GM23338 (cell line): ENCODE measurements around the gene PACS2. TPM values are rescaled to one million over a fixed set of nuclear protein-coding genes. Genes with fewer than 3 reads are reported as not detected.

Experiments used
- ATAC-seq: fragments of 200-7000 bp; cut with Tn5 transposase; 3 replicates; pipeline ENCODE4 v1.9.1; 2020
- DNase-seq: peaks from one replicate; pipeline ENCODE4 v3.0.0-alpha.2; 2015; ENCODE audit warnings: low spot score
- H2AFZ ChIP-seq: fragments of 200-600 bp; sonication (generic); 2 replicates; pipeline ENCODE4 v1.8.0; 2016; ENCODE audit warnings: antibody characterized with exemption, mild to moderate bottlenecking, moderate library complexity
- H3F3A ChIP-seq: fragments of 200-600 bp; sonication (generic); replicated peaks from 2 replicates; pipeline ENCODE4 v1.8.0; 2017; ENCODE audit warnings: antibody characterized with exemption, mixed run types, low read depth
- H3K27ac ChIP-seq: fragments of 200-600 bp; sonication (generic); 2 replicates; pipeline ENCODE4 v1.6.1; 2016; ENCODE audit warnings: low read depth
- H3K27me3 ChIP-seq: fragments of 200-600 bp; sonication (generic); 2 replicates; pipeline ENCODE4 v1.8.0; 2016; ENCODE audit warnings: mild to moderate bottlenecking, mixed run types, moderate library complexity; ENCODE audit not compliant: insufficient read depth
- H3K36me3 ChIP-seq: fragments of 200-600 bp; sonication (generic); 2 replicates; pipeline ENCODE4 v1.8.0; 2016; ENCODE audit warnings: mild to moderate bottlenecking; ENCODE audit not compliant: insufficient read depth
- H3K4me1 ChIP-seq: fragments of 200-600 bp; sonication (generic); 2 replicates; pipeline ENCODE4 v1.8.0; 2016; ENCODE audit warnings: mild to moderate bottlenecking, moderate library complexity; ENCODE audit not compliant: insufficient read depth
- H3K4me2 ChIP-seq: fragments of 200-600 bp; sonication (generic); 2 replicates; pipeline ENCODE4 v1.7.1; 2017; ENCODE audit warnings: mixed run types
- H3K4me3 ChIP-seq: fragments of 200-600 bp; sonication (generic); 2 replicates; pipeline ENCODE4 v1.6.1; 2016; ENCODE audit warnings: mixed run types
- H3K79me2 ChIP-seq: fragments of 200-600 bp; sonication (generic); replicated peaks from 2 replicates; pipeline ENCODE4 v1.8.0; 2017; ENCODE audit warnings: mild to moderate bottlenecking; ENCODE audit not compliant: insufficient read depth
- H3K9me2 ChIP-seq: fragments of 200-600 bp; sonication (generic); 2 replicates; pipeline ENCODE4 v1.8.0; 2017; ENCODE audit not compliant: insufficient read depth
- H4K20me1 ChIP-seq: fragments of 200-600 bp; sonication (generic); replicated peaks from 2 replicates; pipeline ENCODE4 v1.8.0; 2017; ENCODE audit warnings: mild to moderate bottlenecking; ENCODE audit not compliant: insufficient read depth
- H3K27ac Mint-ChIP-seq: 2 replicates; pipeline ENCODE4 v1.8.0; 2020; ENCODE audit warnings: inconsistent platforms, mild to moderate bottlenecking, moderate library complexity, mixed read lengths
- H3K27me3 Mint-ChIP-seq: 3 replicates; pipeline ENCODE4 v1.8.0; 2022; ENCODE audit warnings: low read depth, mild to moderate bottlenecking, moderate library complexity, mixed read lengths, inconsistent platforms; ENCODE audit not compliant: insufficient read depth, poor library complexity
- H3K36me3 Mint-ChIP-seq: 3 replicates; pipeline ENCODE4 v1.8.0; 2021; ENCODE audit warnings: low read depth, mild to moderate bottlenecking, inconsistent platforms, moderate library complexity, mixed read lengths
- H3K4me1 Mint-ChIP-seq: 3 replicates; pipeline ENCODE4 v1.8.0; 2020; ENCODE audit warnings: mild to moderate bottlenecking, inconsistent platforms, mixed read lengths
- H3K4me3 Mint-ChIP-seq: 3 replicates; pipeline ENCODE4 v1.8.0; 2021; ENCODE audit warnings: moderate library complexity, mild to moderate bottlenecking, inconsistent platforms, mixed read lengths
- H3K9me3 Mint-ChIP-seq: 3 replicates; pipeline ENCODE4 v1.8.0; 2020; ENCODE audit warnings: moderate library complexity, mild to moderate bottlenecking, inconsistent platforms, mixed read lengths
- CREB1 ChIP-seq: fragments of 250-450 bp; sonication (Bioruptor Pico); IDR thresholded peaks from 2 replicates; pipeline ENCODE4 v1.5.0; 2020; ENCODE audit warnings: low read depth, mild to moderate bottlenecking, moderate library complexity
- CTCF ChIP-seq, 2 experiments: fragments of 200-600 bp in 1 of 2; sonication (generic) in 1 of 2; conservative IDR thresholded peaks; 2 replicates each; pipeline versions ENCODE4 v1.5.1 to v1.6.1; 2016 to 2017; ENCODE audit warnings: antibody characterized with exemption in 2 of 2, low read depth in 2 of 2, mild to moderate bottlenecking in 2 of 2, moderate library complexity in 1 of 2
- EZH2 ChIP-seq: fragments of 200-600 bp; sonication (generic); IDR thresholded peaks from one replicate; pipeline ENCODE4 v1.8.0; 2017; ENCODE audit warnings: antibody characterized with exemption, mild to moderate bottlenecking, low read depth; ENCODE audit not compliant: unreplicated experiment
- EZH2phosphoT487 ChIP-seq: fragments of 200-600 bp; sonication (generic); IDR thresholded peaks from one replicate; pipeline ENCODE4 v1.8.1; 2018; ENCODE audit warnings: antibody characterized with exemption; ENCODE audit not compliant: unreplicated experiment
- JUNB ChIP-seq: IDR thresholded peaks from one replicate; pipeline ENCODE4 v1.6.1; 2016; ENCODE audit warnings: antibody characterized with exemption; ENCODE audit not compliant: unreplicated experiment
- NANOG ChIP-seq: IDR thresholded peaks from 2 replicates; pipeline ENCODE4 v1.6.1; 2016; ENCODE audit warnings: antibody characterized with exemption, borderline replicate concordance
- POLR2AphosphoS5 ChIP-seq: IDR thresholded peaks from 2 replicates; pipeline ENCODE4 v1.6.1; 2016; ENCODE audit warnings: antibody characterized with exemption, low read depth
- REST ChIP-seq: IDR thresholded peaks from one replicate; pipeline ENCODE4 v1.6.1; 2018; ENCODE audit warnings: antibody characterized with exemption; ENCODE audit not compliant: unreplicated experiment
- STAT1 ChIP-seq: IDR thresholded peaks from one replicate; pipeline ENCODE4 v1.6.1; 2016; ENCODE audit warnings: antibody characterized with exemption; ENCODE audit not compliant: unreplicated experiment
- polyA plus RNA-seq: library from polyadenylated mRNA; unstranded; fragments of >200 nt; fragmentation: Nextera tagmentation; extraction: Ambion mirVana; gene quantifications from 2 replicates; pipeline ENCODE4 v1.2.1, GENCODE V29; 2016
- total RNA-seq: library from RNA; depleted of rRNA; stranded (reverse); fragments of >200 nt; shearing (Covaris generic); gene quantifications from 2 replicates; pipeline ENCODE4 v1.2.3, GENCODE V29; 2014

Gene PACS2
- total and polyA plus RNA-seq, 2 experiments from 2014 or later, result 22.5 to 79.0 TPM

DNA sequence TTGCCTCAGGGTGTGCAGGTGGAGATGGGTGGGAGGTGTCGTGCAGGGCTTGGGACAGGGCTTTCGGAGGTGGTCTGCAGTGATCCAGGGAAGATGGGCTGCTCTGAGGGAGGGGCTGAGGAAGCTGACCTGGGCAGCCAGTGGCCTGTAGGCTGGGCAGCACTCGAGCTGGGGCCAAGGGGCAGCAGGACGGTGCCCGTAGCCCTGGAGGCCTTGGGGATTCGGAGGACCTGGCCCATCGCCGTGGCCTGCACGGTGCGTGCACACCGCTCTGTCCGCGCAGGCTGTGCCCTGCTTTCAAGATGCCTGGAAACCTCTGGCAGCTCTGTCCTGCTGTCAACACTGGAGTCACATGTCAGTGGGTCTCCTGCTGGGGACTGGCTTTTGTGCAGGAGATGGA, 9.1 kb downstream of the PACS2 start (continued):
- TF ChIP-seq CTCF (conservative IDR thresholded peaks at IDR 0.05; ENCODE audit: low read depth in 2 of 2), result no peak
- no peak for TF ChIP-seq EZH2
- no peak for TF ChIP-seq JUNB
- no peak for TF ChIP-seq CREB1
- TF ChIP-seq STAT1, result no peak
- TF ChIP-seq POLR2AphosphoS5, result no peak

GRCh38 chr14:105324080-105324778, 9.7 kb downstream of the PACS2 start:
- peaks cover 26% of the 10 kb centered on the region; the same call in 1 of the 2 replicates for H3K4me1 ChIP-seq
- no peak overlapping the region for H2AFZ ChIP-seq
- Mint-ChIP-seq H3K36me3 (peaks cover 5% of the 10 kb centered on the region; the same call in 2 of the 3 replicates), H3K4me1 (peaks cover 58% of the 10 kb centered on the region), H3K9me3 (no peaks in the 10 kb centered on the region; the same call in 2 of the 3 replicates), H3K27ac (peak overlapping the region; percentile 80), H3K4me3 (no peak overlapping the region; the same call in 2 of the 3 replicates), H3K27me3 (peaks cover 21% of the 10 kb centered on the region)
- H3K27me3 ChIP-seq, result no peaks in the 10 kb centered on the region
- no peaks in the 10 kb centered on the region for H3K9me2 ChIP-seq
- H3K36me3 ChIP-seq, result no peaks in the 10 kb centered on the region
- H4K20me1 ChIP-seq, result peaks cover 58% of the 10 kb centered on the region; the same call in 1 of the 2 replicates
- peaks cover 94% of the 10 kb centered on the region for H3K79me2 ChIP-seq
- peak; percentile 34 for DNase-seq
- H3K27ac ChIP-seq, result no peak overlapping the region
- H3K4me2 ChIP-seq, result no peak overlapping the region; the same call in 1 of the 2 replicates
- peak; percentile 21 for ATAC-seq
- no peak for TF ChIP-seq STAT1
- H3K4me3 ChIP-seq, result no peak overlapping the region
- no peaks in the 10 kb centered on the region for H3F3A ChIP-seq

DNA sequence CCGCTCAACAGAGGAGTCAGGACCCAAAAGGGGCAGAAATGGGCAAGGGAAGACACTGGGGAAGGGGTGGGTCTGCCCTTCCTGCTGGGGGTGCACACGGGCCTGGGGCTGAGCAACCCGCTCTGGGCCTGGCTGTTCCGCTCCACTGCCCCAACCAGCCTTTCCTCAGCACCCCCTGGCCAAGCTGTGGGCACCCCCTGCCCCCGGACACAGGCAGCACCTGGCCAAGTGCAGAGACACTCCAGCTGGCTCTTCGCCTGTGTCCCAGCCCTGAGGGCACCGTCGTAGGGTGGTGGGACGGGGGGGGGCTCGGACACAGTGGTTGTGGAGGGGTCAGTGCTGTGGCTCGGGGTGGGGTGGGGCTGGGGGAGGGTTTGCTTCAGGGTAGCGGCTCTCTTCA, 10.3 kb downstream of the PACS2 start:
- Histone ChIP-seq H3K27me3 (no peaks in the 10 kb centered on the region), H2AFZ (no peak overlapping the region), H3K4me2 (no peak overlapping the region), H4K20me1 (peaks cover 53% of the 10 kb centered on the region; the same call in 1 of the 2 replicates), H3F3A (no peaks in the 10 kb centered on the region), H3K4me1 (peaks cover 26% of the 10 kb centered on the region; the same call in 1 of the 2 replicates), H3K79me2 (peaks cover 93% of the 10 kb centered on the region), H3K27ac (no peak overlapping the region), H3K36me3 (no peaks in the 10 kb centered on the region), H3K4me3 (no peak overlapping the region), H3K9me2 (no peaks in the 10 kb centered on the region)
- H3K36me3 Mint-ChIP-seq, result peaks cover 5% of the 10 kb centered on the region; the same call in 2 of the 3 replicates
- H3K27me3 Mint-ChIP-seq, result peaks cover 24% of the 10 kb centered on the region
- H3K4me1 Mint-ChIP-seq, result peaks cover 64% of the 10 kb centered on the region
- DNase-seq (no peak), ATAC-seq (no peak)
- H3K9me3 Mint-ChIP-seq, result no peaks in the 10 kb centered on the region
- no peak overlapping the region for H3K27ac Mint-ChIP-seq
- no peak overlapping the region for H3K4me3 Mint-ChIP-seq
- TF ChIP-seq CTCF (conservative IDR thresholded peaks at IDR 0.05; ENCODE audit: low read depth in 2 of 2) (no peak), REST (no peak), NANOG (no peak), POLR2AphosphoS5 (no peak), EZH2phosphoT487 (no peak)
